GM19452 (cell line): ENCODE results near the gene C1QTNF6.
A peak's percentile ranks its signal among the peaks of the same experiment; 100 is the strongest.

Source experiments
- ATAC-seq: cut with Tn5 transposase; IDR thresholded peaks from one replicate; pipeline ENCODE4 v1.9.1; 2021; ENCODE audit not compliant: unreplicated experiment

C1QTNF6 gene

DNA sequence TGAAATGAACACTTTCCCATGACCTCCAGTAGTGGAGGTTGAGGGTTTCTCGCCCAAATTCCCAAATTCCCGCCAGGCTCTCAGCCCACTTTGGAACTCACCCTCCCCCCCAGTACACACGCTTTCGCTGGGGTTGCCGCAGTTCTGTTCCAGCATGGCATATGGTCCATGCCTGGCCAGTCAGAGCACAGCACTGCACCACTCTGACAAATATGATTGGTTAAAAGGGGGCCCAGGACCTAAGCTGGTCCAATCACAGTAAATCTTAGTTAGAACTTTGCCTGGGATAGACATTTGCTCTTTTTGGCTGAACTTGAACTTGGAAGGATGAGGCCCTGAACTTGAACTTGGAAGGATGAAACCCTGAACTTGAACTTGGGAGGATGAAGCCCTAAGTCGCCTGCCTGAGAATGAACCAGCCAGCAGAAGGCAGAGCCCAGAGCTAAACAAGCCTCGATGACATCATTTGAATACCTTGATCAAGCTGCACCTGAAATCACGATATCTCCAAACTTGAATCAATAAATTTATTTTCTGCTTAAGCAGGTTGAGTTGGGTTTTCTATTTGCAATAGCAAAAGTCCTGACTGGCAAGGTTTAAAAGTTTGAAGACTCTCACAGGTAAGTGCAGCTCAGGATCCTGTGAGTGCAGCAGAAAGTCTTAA is 36.8 kb upstream of the C1QTNF6 start:
- no peak for ATAC-seq

DNA sequence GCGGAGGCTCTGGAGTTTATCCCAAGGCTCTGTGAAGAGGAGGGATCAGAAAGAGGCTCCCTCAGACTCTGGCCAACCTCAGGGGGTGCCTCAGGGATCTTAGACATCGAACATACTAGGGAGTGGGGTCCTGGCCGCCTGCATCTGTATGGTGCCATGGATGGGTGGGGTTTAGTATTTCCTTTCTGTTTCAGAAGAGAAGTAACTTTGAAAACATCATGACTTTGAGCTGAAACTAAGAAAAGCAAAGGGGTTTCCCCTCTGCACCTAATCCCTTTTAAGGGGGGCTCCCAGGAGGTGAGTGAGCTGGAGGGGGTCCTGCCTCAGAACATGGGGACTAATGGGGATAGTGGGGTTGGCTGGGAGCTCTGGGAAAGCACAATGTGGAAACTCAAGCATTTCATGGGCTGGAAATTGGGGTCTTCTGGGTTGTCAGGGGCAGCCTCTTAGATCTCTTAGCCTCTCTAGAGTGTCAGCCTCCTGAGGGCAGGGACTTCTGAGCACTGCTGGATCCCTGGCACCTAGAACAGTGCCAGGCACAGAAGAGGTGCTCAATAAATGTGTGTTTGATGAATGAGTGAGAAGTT is 36.0 kb upstream of the C1QTNF6 start:
- ATAC-seq = no peak

DNA sequence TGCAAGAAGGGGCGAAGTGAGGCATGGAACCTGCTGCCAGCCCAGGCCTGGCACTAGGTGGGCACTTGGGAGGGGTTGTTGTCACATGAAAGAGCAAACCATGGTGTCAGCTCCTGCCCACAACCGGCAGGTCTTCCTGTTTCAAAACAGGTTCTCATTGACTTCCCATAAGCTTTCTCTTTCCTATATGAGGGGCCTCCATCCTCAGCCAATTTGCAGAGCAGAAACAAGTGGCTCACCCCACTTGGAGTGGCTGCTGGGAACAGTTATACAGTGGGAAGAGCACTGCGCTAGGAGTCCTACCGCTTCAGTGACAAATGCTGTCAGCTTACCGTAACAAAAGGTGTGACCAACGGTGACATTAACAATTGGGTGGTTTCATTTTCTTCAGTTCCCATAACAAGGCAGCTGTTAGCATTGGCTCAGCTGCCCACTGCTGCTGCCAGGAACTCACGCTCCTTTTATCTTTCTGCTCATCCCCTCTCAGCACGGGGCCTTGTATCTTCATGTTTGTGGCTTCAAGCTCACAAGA is 34.5 kb upstream of the C1QTNF6 start:
- no peak for ATAC-seq

- no peak for ATAC-seq
Observed at GRCh38 chr22:37221424-37222333, 33.6 kb upstream of the C1QTNF6 start.

DNA sequence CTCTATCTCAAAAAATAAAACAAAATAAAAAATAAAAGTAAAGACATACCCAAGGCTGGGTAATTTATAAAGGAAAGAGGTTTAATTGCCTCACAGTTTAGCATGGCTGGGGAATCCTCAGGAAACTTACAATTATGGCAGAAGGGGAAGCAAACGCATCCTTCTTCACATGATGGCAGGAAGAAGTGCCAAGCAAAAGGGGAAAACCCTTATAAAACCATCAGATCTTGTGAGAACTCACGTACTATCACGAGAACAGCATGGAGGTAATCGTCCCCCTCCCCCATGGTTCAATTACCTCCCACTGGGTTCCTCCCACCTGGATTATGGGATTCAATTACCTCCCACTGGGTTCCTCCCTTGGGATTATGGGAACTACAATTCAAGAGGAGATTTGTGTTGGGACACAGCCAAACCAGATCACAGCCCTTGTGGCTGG is 32.5 kb upstream of the C1QTNF6 start:
- no peak for ATAC-seq

- peak; percentile 15 for ATAC-seq
Observed at GRCh38 chr22:37219533-37219932, 31.5 kb upstream of the C1QTNF6 start.

- ATAC-seq = peak; percentile 82
Observed at GRCh38 chr22:37218771-37219411, 30.8 kb upstream of the C1QTNF6 start.

GRCh38 chr22:37218399-37218770 is 30.3 kb upstream of the C1QTNF6 start:
- peak; percentile 4 for ATAC-seq

DNA sequence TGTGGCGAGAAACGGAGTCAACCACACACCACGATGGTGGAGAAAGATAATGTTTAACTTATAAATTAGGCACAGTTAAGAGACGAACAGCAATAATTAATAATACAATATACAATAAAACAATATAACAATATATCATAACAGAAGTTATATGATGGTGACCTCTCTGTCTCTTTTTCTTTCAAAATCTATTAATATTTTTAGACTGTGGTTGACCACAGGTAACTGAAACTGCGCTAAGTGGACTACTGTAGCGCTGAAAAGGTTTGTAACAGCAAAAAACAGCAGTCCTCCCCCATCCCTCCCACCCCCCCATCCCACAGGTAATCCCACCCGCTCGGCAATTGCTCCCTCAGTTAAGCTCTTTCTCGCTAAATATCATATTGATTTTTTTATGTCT is 27.8 kb upstream of the C1QTNF6 start:
- no peak for ATAC-seq

DNA sequence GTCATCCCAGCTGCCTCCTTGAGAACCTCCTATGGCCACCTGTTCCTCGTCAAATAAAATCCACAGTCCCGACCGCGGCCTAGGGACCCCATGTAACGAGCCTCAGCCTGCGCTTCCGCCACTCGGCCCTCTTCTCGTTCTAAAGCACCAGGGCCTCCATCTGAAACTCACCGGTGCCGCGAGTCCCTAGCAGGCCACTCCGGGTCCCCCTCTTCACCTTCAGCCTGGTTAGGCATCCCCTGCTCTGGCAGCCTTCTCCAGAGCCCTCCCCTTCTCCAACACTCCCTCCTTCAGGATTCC is 26.6 kb upstream of the C1QTNF6 start:
- ATAC-seq = no peak

DNA sequence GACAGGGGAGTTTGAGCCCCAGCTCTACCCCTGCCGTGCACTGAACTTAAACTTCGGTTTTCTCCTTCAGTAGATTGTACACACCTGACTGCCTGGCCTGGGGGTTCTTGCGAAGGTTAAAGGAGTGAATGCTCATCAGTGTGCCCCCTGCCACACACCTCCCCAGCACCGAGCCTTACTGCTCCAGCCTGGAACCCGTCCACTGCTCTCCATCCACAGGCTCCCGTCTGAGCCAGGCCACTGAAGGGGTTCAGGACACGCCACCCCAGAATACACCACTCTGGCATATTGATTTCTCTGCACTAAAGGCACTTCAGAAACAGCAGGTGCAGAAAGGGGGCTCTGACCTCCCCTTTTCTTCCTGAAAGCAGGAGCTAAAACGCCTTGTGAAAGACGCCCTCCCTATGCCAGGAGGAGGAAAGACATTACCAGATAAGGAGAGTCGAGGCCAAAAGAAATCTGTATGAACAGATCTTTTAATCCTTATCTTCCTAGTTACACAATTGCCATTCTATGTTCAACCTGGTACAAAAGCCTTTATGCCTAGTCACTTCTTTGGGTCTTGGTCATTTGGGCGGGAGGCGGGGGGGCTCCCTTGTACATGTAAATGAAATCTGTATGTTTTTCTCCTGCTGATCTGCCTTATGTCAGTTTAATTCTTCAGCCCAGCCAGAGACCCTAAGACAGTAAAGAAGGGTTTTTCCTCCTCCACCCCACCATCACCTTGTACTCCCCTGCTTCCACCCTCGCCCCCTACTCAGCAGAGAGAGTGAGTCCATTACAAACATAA is 26.1 kb upstream of the C1QTNF6 start:
- ATAC-seq = no peak

DNA sequence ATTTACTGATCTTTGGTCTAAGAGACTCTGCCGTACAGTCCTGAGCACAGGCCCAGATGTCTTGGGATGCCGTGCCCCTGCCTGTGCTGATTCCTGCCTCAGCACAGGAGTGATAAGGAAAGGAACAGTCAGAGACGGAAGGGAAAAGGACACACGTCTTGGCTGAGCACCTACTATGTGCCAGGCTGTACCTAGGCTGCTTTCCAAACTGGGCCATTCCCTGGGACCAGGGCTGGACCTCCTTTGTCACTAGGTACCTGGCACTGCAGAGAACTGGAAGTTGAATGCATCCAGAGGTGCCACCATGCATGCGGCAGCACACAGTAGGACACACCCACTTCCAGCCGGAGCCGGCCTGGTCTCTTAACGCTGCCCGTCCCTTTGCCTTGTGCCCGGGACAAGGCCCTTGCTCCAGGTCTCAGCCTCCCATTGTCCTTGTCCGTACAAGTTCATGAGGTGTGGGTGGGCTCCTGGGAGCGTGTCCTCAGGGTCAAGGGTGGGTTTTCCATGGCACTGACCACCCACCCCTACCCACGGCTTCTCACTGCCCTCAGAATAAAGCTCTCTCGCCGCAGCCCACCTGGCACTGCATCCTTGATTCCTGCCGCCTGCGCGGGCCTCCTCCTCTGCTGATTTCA is 25.3 kb upstream of the C1QTNF6 start:
- ATAC-seq = no peak

DNA sequence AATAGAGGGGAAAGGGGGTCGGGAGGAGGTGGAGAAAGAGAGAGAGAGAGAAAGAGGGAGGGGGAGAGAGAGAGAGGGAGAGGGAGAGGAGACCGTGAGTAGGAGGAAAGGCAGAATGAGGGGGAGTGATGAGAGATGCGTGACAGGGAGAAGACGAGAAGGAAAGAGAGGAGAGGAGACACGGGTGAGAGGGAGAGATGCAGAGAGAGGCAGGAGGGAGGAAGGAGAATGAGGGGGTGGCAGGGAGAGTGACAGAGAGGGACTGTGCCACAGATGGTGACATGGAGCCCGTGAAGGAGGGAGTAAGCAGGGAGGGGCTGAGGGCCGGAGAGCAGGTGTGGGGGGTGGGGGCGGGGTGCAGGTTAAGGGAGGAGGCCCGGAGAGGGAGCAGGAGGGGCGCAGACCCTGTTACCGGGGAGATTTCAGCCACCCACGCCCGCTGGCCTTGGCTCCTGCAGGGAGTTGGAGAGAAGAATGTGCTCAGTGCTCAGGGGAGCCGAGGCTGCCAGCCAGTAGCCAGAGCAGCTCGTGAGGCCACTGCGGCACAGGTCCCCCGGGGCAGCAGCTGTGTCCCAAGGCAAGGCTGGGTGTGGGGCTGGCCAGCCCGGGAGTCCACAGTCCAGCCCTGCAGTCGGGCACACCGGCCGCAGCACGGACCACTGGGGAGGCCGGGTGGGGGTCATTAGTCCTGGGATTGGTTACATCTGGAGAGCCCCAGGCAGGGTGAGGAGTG is 24.3 kb upstream of the C1QTNF6 start, which contains the start of gene SSTR3:
SSTR3 (minus strand) TSS at position 304 of the 733 bp plus-strand sequence. CDS start 4,674 bp downstream, outside the sequence.
- no peak for ATAC-seq

DNA sequence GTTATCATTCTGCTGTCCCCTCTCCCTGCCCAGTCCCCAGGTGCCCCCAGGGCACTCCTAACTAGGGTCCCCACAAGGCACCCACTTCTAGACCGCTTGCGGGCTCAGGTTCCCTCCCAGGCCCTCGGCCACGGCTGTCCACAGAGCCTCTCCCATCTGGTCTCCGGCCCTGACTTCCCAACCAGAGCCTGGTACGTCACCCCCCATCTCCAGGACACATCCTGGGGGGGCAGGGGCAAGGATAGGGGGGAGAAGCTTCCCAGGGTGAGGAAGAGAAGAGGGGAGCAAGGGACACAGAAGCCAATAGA is 23.8 kb upstream of the C1QTNF6 start:
- ATAC-seq = no peak

DNA sequence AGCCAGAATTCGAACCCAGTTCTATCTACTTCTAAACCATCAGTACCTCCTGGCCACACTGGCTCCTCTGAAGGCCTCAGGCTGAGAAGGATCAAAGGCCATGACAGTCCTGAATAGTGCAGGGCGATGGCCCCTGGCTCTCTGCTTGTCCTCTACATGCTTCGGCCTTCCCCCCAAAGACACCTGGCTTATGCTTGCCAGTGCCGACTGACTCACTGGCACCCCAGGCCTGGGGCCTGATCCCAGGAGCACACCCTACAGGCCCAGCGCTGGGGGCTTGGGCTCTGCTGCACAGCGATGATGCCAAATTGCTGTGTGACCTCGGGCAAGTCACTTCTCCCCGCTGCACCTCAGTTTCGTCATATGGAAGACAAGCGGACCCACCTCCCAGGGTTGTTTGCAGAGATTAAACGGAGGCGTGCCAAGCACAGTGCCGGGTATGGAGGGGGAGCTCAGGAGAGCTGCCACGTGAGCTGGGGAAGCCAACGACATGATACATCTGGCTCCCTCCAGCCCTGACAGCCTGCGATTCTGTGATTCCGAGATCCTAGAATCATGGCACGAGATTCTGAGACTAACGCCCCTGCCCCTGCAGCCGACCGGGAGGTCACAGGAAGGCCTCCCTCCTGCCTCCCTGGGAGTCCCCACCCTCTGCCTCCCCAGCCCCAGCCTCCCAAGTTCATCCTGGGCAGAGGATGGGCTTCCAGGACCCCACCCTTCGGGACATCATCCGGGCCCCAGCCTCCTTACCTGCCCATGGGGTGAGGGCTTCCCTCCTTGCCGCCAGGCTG is 23.2 kb upstream of the C1QTNF6 start:
- no peak for ATAC-seq

DNA sequence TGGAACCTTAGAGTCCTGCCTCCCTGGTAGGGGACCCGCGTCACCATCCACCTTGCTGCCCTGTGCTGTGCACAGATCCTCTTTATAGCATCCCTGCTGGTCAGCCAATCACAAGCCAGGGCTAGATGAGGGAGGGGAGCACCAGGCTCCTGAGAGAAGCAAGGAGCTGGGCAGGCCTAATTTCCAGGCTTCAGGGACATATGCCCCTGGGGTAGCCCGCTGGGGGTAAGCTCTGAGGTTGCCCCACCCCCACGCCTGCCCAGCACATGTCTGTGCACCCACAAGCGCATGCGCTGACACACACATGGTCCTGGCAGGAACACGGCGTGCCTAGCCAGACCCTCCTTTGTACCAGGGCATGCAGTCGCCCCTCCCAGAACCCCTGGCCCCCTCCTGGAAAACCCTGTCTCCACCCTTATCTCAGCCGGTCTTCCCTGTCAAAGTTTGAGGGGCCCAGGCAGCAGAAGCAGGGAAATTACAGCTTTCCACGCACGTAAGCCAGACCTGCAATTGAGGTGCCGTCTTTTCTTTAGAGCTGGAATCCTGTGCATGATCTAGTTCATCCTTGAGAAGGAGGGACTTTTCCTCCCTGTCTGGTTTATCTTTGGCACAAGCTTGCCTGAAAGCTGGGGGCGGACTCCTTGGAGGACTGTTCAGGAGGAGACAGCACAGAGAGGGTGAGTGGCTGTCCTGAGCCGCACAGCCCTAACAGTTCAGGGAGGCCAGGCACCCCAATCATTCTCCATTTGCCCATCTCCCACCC is 22.2 kb upstream of the C1QTNF6 start:
- no peak for ATAC-seq

DNA sequence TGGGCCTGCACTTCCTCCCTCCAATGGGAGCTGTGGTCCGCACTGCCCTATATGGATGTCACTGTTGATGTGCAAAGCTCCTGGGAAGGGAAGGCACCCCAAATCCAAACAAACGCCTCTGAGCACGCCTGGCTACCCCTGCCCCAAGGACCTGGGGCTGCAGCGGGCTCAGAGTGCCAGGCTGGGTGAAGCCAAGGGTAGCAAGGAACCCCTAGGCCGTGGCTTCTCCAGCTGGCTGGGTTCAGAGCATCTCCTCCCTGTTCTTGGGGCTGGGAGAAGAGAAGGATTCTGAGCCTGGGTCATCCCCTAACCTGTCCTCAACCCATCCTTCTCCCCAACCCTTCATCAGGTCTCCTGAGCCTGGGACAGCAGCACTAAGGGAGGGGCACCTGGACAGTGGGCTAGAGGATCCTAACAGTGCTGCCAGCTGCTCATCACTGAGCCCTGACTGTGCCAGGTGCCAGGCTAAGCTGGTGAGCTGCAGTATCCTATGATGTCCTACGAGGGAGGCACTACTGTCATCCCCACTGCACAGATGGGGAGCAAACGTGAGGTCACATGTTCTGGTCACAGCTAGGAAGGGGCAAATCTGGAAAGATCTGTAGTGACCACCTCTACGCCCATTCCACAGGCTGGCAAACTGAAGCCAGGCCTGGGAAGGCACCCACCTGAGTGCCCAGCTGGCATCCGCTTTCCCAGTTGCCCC is 21.2 kb upstream of the C1QTNF6 start:
- no peak for ATAC-seq
